ENCODE data around the gene MAN2B1. TPM values are rescaled to one million over a fixed set of nuclear protein-coding genes. Genes with fewer than 3 reads are reported as not detected.
"Not testable (repeated sequence)": the region's sequence is repeated elsewhere in the genome, so short reads cannot be mapped to it uniquely, and the experiment has no call there.

Gene MAN2B1
- 10 to 100 TPM; 26.7 to 68.3 (median 44.5) TPM for polyA plus RNA-seq

DNA sequence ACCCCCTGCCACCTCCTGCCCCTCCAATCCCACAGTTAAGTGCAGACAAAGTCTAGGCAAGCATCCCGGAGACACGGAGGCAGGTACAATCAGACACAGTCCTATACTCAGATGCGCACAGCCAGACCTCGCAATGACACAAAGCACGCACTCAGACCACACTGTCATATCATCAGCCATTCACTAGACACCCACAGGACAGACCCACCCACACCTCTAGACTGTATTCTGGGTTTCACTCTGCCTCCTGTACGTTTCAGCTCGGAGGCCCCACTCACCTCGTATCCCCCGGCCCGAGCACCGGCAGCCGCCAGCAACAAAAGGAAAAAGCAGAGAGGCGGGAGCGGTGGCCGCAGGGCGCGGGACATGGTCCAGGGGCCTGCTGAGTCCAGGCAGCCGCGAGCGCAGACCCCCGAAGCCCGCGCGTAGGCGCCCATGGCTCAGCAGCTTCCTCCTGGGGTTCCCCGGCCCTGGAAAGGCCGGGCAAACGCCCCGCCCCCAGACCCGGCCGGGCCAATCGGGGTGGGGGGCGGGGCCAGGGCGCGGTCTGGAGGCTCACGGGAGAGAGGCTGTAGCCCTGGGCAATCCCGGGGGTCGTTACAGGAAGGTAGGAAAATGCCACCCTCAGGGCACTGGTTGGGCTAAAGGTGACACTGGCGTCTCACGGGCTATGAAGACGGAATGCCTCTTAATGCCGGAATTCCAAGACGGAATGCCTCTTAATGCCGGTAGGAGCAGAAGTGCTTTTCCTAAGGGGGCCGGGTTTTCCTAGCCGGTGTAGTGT lies at the start of gene MAN2B1, which contains the start of gene WDR83:
Gene MAN2B1 (minus strand): TSS at position 478 of the 784 bp plus-strand sequence. CDS start 41 bp downstream, at position 437.
Gene WDR83 (plus strand): TSS at position 543 of the 784 bp plus-strand sequence. CDS start 2,984 bp downstream, outside the sequence.
- WGBS, 3 donors = 1 to 3% (median 2%) methylated on average over 41 to 46 of the region's 46 CpGs

DNA sequence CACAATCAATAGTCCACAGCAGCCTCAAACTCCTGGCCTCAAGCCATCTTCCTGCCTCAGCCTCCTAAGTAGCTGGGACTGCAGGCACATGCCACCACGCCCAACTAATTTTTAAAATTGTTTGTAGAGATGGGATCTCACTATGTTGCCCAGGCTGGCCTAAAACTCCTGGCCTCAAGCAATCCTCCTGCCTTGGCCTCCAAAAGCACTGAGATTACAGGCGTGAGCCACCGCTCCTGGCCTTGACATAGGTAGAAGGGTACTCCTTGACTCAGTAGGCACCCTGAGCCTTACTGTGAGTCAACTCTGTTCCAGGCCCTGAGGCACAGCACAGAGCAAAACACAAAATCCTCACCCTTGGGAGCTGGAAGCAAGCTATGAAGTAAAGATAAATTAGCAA lies 49.4 kb upstream of the MAN2B1 start:
- no peak overlapping the region for H3K27ac ChIP-seq (ENCODE audit: low read depth, low read length)
- 88 to 95% (median 94%) methylated on average over 3 of the region's 3 CpGs for WGBS, 3 donors

More for the DNA sequence above, at the start of gene MAN2B1, which contains the start of gene WDR83:
- H3K27ac ChIP-seq (ENCODE audit: low read depth, low read length) = no peak within 1 kb of the TSS

GRCh38 chr19:12715102-12715501 lies 48.6 kb upstream of the MAN2B1 start:
- no peak overlapping the region for H3K27ac ChIP-seq (ENCODE audit: low read depth, low read length)
- 93 to 94% (median 93%) methylated on average over 15 of the region's 15 CpGs for WGBS, 3 donors

DNA sequence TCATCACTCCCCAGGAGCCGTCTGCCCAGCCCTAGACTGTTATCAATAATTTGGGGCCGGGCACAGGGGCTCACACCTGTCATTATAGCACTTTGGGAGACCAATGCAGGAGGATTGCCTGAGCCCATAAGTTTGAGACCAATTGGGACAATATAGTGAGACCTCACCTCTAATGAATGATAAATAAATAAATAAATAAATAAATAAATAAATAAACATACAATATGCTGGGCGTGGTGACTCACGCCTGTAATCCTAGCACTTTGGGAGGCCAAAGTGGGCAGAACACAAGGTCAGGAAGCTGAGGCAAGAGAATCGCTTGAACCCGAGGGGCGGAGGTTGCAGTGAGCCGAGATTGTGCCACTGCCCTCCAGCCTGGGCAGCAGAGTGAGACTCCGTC lies 46.8 kb upstream of the MAN2B1 start:
- H3K27ac ChIP-seq (ENCODE audit: low read depth, low read length) = not testable (repeated sequence)
- 89 to 96% (median 93%) methylated on average over 9 of the region's 9 CpGs for WGBS, 3 donors

- 43 to 51% (median 47%) methylated on average over 10 to 11 of the region's 14 CpGs for WGBS, 3 donors
- H3K27ac ChIP-seq (ENCODE audit: low read depth, low read length) = not testable (repeated sequence)
These were observed 45.5 kb upstream of the MAN2B1 start for GRCh38 chr19:12712077-12712476.

- H3K27ac ChIP-seq (ENCODE audit: low read depth, low read length) = no peak overlapping the region
- 90 to 94% (median 93%) methylated on average over 17 of the region's 17 CpGs for WGBS, 3 donors
These were observed 44.6 kb upstream of the MAN2B1 start for GRCh38 chr19:12711187-12711586.

DNA sequence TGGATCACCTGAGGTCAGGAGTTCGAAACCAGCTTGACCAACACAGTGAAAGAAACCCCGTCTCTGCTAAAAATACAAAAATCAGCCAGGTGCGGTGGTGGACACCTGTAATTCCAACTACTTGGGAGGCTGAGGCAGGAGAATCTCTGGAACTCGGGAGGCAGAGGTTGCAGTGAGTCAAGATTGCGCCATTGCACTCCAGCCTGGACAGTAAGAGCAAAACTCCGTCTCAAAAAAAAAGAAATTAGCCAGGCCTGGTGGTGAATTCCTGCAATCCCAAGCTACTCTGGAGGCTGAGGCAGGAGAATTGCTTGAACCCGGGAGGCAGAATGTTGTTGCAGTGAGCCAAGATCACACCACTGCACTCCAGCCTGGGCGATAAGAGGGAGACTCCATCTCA lies 42.1 kb upstream of the MAN2B1 start:
- WGBS, 3 donors = 93 to 98% (median 95%) methylated on average over 8 of the region's 8 CpGs
- H3K27ac ChIP-seq (ENCODE audit: low read depth, low read length) = no peak overlapping the region

DNA sequence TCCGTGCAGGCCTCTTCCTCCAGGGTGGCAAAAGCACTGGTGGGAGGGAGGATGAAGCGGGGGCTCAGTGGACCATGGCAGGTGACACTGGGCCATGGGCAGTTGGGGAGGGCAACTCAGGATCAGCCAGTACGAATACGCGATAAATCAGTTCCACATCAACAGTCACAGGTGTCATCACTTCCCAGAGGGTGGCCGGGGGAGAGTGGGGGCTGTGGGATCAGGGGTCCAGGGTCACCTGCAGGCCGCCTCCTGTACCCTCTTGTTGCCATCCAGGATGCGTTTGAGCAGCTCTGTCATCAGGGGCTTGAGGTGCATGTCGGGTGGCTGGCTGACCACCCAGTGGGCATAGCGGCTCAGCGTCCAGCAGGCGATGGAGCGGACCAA lies 39.8 kb upstream of the MAN2B1 start:
- WGBS, 3 donors = 94 to 96% (median 95%) methylated on average over 13 of the region's 13 CpGs
- no peak overlapping the region for H3K27ac ChIP-seq (ENCODE audit: low read depth, low read length)

DNA sequence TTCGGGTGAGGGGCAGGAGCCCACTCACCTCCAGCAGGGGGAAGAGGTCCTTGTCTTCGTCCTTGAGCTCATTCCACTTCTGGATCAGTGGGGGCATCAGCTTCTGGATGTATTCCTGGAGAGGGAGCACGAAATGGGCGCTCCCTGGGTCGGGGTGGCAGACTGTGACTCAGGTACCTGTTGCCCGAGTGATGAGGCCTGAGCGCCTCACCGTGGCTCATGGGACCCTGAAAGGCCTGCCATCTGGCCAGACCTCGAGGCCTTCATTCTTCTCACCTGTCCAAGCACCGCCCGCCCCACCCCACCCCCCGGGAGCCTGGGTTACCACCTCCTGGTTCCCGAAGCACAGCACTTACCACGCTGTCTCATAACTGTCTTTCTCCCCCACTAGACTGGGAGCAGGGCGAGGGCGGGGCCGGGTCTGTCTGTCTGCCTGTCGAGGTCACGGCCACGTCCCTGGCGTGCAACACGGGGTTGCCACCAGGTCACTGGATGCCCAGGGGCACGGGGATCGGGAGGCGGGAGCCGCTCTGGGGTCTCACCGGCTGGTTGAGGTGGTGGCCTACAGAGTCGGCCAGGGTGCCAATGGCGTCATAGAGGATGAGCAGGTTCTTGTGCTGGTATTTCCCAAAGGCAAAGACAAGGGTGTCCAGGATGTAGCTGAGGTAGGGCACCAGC lies 39.3 kb upstream of the MAN2B1 start:
- WGBS, 3 donors = 91 to 94% (median 94%) methylated on average over 28 to 29 of the region's 29 CpGs
- no peak overlapping the region for H3K27ac ChIP-seq (ENCODE audit: low read depth, low read length)

- 93 to 94% (median 93%) methylated on average over 13 of the region's 13 CpGs for WGBS, 3 donors
- H3K27ac ChIP-seq (ENCODE audit: low read depth, low read length) = no peak overlapping the region
These were observed 38.6 kb upstream of the MAN2B1 start for GRCh38 chr19:12705169-12705568.

DNA sequence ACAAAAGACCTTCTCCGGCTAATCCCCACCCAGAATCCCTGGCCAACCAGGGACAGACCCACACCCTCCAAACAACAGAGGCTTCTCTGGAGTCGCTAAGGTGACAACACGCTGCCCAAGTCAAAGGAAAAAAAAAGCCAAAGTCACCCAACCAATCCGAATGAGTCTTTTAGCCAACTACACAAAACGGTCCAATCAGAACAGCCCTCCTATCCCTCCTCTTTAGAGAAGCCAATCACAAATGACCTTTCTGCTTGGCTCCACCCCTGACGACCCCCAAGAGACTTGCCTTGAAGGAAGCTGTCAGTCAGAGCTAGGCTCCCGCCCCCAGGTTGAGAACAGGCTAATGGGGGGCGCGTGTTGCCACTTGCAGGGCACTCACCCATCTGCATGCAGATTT lies 36.5 kb upstream of the MAN2B1 start:
- WGBS, 3 donors = 72 to 76% (median 74%) methylated on average over 9 of the region's 9 CpGs

GRCh38 chr19:12701596-12702282 lies 35.2 kb upstream of the MAN2B1 start:
- H3K27ac ChIP-seq (ENCODE audit: low read depth, low read length) = no peak overlapping the region
- WGBS, 3 donors = 88 to 92% (median 91%) methylated on average over 32 to 33 of the region's 33 CpGs

More for the DNA sequence above, 36.5 kb upstream of the MAN2B1 start:
- no peak overlapping the region for H3K27ac ChIP-seq (ENCODE audit: low read depth, low read length)

GRCh38 chr19:12698138-12698537 lies 31.6 kb upstream of the MAN2B1 start:
- WGBS, 3 donors = 65 to 87% (median 75%) methylated on average over 6 of the region's 6 CpGs
- no peak overlapping the region for H3K27ac ChIP-seq (ENCODE audit: low read depth, low read length)

DNA sequence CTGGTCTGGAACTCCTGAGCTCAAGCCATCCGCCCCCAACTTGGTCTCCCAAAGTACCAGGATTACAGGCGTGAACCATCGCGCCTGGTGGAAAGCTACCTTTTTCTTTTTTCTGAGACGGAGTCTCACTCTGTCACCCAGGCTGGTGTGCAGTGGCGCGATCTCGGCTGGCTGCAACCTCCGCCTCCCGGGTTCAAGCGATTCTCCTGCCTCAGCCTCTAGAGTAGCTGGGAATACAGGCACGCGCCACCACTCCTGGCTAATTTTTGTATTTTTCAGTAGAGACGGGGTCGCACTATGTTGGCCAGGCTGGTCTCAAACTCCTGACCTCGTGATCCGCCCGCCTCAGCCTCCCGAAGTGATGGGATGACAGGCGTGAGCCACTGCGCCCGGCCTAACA lies 30.9 kb upstream of the MAN2B1 start:
- WGBS, 3 donors = 95 to 97% (median 96%) methylated on average over 22 of the region's 22 CpGs
- not testable (repeated sequence) for H3K27ac ChIP-seq (ENCODE audit: low read depth, low read length)

- 6 to 7% (median 6%) methylated on average over 54 to 59 of the region's 59 CpGs for WGBS, 3 donors
- H3K27ac ChIP-seq (ENCODE audit: low read depth, low read length) = peak within 1 kb of the TSS; percentile 51
These were observed 30.1 kb upstream of the MAN2B1 start, which contains the start of gene FBXW9 for GRCh38 chr19:12696366-12697335. Gene FBXW9 (minus strand): TSS chr19:12696631. CDS start chr19:12696581, 50 bp downstream.

GRCh38 chr19:12695997-12696365 lies 29.4 kb upstream of the MAN2B1 start:
- 2 to 4% (median 4%) methylated on average over 16 to 36 of the region's 36 CpGs for WGBS, 3 donors
- no peak overlapping the region for H3K27ac ChIP-seq (ENCODE audit: low read depth, low read length)

DNA sequence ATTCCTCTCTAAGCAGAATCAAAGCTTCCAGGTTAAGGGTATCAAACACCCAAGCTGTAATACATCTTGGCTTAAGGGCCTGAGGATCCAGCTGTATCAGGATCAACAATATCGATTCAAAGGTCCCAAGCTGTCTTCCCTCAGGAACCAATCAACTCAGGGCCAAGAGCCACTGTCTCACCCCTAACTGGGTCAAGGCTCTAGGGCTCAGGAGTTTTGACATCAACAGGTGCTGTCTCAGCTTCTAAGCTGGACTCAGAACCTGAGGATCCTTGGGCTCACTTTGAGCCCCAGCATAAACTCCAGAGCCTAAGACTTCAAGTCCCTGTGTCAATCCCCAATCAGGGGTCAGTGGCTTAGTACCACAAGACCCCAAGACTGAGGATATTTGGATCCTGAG lies 29.0 kb upstream of the MAN2B1 start:
- WGBS, 3 donors = 53 to 90% (median 73%) methylated on average over 1 of the region's 1 CpG
- no peak overlapping the region for H3K27ac ChIP-seq (ENCODE audit: low read depth, low read length)

GRCh38 chr19:12695096-12695495 lies 28.6 kb upstream of the MAN2B1 start:
- 67 to 74% (median 68%) methylated on average over 2 of the region's 2 CpGs for WGBS, 3 donors
- no peak overlapping the region for H3K27ac ChIP-seq (ENCODE audit: low read depth, low read length)
